ENCODE results near the gene EPM2A. TPM values are rescaled to one million over a fixed set of nuclear protein-coding genes. Genes with fewer than 3 reads are reported as not detected.

Gene EPM2A
- total RNA-seq, 1 experiment from 2014 or later: 4.8 TPM

DNA sequence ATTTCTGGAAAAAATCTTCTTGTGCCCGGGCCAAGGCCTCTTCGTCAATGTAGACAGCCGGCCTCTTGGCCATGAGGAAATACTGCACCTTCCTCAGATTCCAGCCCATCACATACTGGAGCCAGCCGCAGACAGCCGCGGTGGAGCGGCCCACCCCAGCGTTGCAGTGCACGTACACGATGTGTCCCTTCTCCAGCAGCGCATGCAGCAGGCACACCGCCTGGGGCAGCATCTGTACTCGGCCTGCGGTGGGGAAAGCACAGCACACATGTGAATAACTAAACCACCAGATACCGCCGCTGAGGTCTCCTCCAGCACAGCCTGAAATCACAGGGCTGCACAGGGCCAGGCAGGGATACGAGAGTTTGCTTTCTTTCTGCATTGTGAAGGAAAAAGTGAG is 107.9 kb downstream of the EPM2A start:
- intact Hi-C loops (cut with micrococcal nuclease): no loop called here
- H3K27ac Mint-ChIP-seq (ENCODE audit: low read depth, unreplicated experiment): no peak overlapping the region
- POLR2A ChIA-PET: interaction anchor here (0.6 kb wide), 1 partner anchor 295 kb away, joined by 3 read pairs; no protein-coding TSS in a partner anchor

DNA sequence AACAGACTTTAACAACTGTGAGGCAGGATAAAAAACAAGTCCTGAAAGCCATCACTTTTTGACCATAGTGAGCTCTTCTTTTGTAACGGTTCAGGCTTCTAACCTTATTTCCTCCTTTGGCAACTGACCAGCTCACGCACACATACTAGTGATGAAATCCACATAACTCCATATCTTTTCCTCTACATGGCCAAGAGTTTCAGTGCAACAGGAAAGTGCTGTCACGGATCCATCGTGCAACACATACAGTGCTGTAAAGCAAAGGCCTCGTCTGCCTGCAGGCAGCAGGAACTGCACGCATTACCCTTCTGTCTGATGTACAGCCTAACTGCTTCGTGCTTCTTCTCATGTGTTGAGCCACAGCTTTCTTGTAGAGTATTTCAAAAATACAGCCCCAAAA is 108.5 kb downstream of the EPM2A start:
- TF ChIP-seq, protein P1, sequence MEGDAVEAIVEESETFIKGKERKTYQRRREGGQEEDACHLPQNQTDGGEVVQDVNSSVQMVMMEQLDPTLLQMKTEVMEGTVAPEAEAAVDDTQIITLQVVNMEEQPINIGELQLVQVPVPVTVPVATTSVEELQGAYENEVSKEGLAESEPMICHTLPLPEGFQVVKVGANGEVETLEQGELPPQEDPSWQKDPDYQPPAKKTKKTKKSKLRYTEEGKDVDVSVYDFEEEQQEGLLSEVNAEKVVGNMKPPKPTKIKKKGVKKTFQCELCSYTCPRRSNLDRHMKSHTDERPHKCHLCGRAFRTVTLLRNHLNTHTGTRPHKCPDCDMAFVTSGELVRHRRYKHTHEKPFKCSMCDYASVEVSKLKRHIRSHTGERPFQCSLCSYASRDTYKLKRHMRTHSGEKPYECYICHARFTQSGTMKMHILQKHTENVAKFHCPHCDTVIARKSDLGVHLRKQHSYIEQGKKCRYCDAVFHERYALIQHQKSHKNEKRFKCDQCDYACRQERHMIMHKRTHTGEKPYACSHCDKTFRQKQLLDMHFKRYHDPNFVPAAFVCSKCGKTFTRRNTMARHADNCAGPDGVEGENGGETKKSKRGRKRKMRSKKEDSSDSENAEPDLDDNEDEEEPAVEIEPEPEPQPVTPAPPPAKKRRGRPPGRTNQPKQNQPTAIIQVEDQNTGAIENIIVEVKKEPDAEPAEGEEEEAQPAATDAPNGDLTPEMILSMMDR (IDR thresholded peaks at IDR 0.05; ENCODE audit: unreplicated experiment): no peak
- BruUV-seq (replicated peaks): no TSS peak
- ChIA-PET POLR2A (no interaction called here), CTCF (interaction anchor here (0.6 to 0.8 kb wide), 3 partner anchors 10 to 47 kb away, joined by 3 read pairs; no protein-coding TSS in a partner anchor)
- H3K9me3 Mint-ChIP-seq (ENCODE audit: unreplicated experiment): no peaks in the 10 kb centered on the region
- peak; percentile 1 for DNase-seq (ENCODE audit: unreplicated experiment)
- no peaks in the 10 kb centered on the region for H3K27me3 Mint-ChIP-seq (ENCODE audit: insufficient read depth, unreplicated experiment)
- no peak overlapping the region for H3K27ac Mint-ChIP-seq (ENCODE audit: low read depth, unreplicated experiment)
- no peak overlapping the region for H3K4me3 Mint-ChIP-seq (ENCODE audit: unreplicated experiment)
- intact Hi-C loops (cut with micrococcal nuclease): no loop called here
- no peaks in the 10 kb centered on the region for H3K36me3 Mint-ChIP-seq (ENCODE audit: insufficient read depth, unreplicated experiment)
- H3K4me1 Mint-ChIP-seq (ENCODE audit: insufficient read depth, unreplicated experiment): no peaks in the 10 kb centered on the region

More for the DNA sequence above, 107.9 kb downstream of the EPM2A start:
- H3K9me3 Mint-ChIP-seq (ENCODE audit: unreplicated experiment): no peaks in the 10 kb centered on the region
- no TSS peak for BruUV-seq (replicated peaks)
- H3K36me3 Mint-ChIP-seq (ENCODE audit: insufficient read depth, unreplicated experiment): no peaks in the 10 kb centered on the region
- no peak for DNase-seq (ENCODE audit: unreplicated experiment)
- no peaks in the 10 kb centered on the region for H3K27me3 Mint-ChIP-seq (ENCODE audit: insufficient read depth, unreplicated experiment)
- H3K4me3 Mint-ChIP-seq (ENCODE audit: unreplicated experiment): no peak overlapping the region
- TF ChIP-seq, protein P1 (IDR thresholded peaks at IDR 0.05; ENCODE audit: unreplicated experiment): no peak
- no peaks in the 10 kb centered on the region for H3K4me1 Mint-ChIP-seq (ENCODE audit: insufficient read depth, unreplicated experiment)
- CTCF ChIA-PET: interaction anchor here (0.6 to 0.8 kb wide), 2 partner anchors 9 to 48 kb away, joined by 3 read pairs; no protein-coding TSS in a partner anchor

DNA sequence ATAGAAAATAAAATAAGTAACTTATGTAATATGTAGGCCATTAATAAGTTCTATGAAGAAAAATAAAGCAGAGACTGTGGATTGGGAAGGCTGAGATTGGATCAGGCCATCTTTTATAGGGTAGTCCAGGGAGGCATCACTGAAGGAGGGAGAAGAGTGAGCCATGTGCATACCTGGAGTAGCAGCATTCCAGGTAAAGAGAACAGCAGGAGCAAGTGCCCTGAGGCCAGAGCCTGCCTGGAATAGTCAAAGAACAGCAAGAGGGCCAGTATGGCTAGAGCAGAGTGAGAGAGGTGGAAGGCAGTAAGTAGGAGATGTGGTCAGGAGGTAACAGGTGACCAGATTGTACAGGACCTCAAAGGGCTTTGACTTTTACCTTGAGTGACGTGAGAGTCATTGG is 112.1 kb downstream of the EPM2A start:
- H3K4me1 Mint-ChIP-seq (ENCODE audit: insufficient read depth, unreplicated experiment): no peaks in the 10 kb centered on the region
- BruUV-seq (replicated peaks): no TSS peak
- H3K36me3 Mint-ChIP-seq (ENCODE audit: insufficient read depth, unreplicated experiment): no peaks in the 10 kb centered on the region
- ChIA-PET POLR2A (no interaction called here), CTCF (interaction anchor here (0.8 to 1.5 kb wide), 2 partner anchors 10 to 801 kb away, joined by 3 read pairs; no protein-coding TSS in a partner anchor)
- H3K4me3 Mint-ChIP-seq (ENCODE audit: unreplicated experiment): no peak overlapping the region
- DNase-seq (ENCODE audit: unreplicated experiment): no peak
- no peak overlapping the region for H3K27ac Mint-ChIP-seq (ENCODE audit: low read depth, unreplicated experiment)
- H3K27me3 Mint-ChIP-seq (ENCODE audit: insufficient read depth, unreplicated experiment): no peaks in the 10 kb centered on the region
- TF ChIP-seq, protein P1 (IDR thresholded peaks at IDR 0.05; ENCODE audit: unreplicated experiment): no peak
- intact Hi-C loops (cut with micrococcal nuclease): no loop called here
- H3K9me3 Mint-ChIP-seq (ENCODE audit: unreplicated experiment): peaks cover under 1% of the 10 kb centered on the region

DNA sequence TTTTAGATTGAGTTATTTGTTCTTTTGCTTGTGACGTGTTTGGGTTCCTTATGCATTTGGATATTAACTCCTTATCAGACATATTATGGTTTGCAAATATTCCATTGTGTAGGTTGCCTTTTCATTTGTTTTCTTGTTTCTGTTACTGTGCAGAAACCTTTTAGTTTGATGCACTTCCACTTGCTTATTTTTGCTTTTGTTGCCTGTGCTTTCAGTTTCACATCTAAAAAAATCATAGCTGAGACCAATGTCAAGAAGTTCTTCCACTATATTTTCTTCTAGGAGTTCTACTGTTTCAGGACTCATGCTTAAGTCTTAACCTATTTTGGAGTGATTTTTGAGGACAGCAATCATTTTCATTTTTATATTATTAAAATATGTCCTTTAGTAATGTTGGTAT is 113.5 kb downstream of the EPM2A start:
- DNase-seq (ENCODE audit: unreplicated experiment): no peak
- CTCF ChIA-PET: no interaction called here
- Mint-ChIP-seq H3K9me3 (ENCODE audit: unreplicated experiment) (peaks cover 7% of the 10 kb centered on the region), H3K27me3 (ENCODE audit: insufficient read depth, unreplicated experiment) (no peaks in the 10 kb centered on the region), H3K4me1 (ENCODE audit: insufficient read depth, unreplicated experiment) (no peaks in the 10 kb centered on the region), H3K4me3 (ENCODE audit: unreplicated experiment) (no peak overlapping the region), H3K36me3 (ENCODE audit: insufficient read depth, unreplicated experiment) (no peaks in the 10 kb centered on the region), H3K27ac (ENCODE audit: low read depth, unreplicated experiment) (no peak overlapping the region)
- TF ChIP-seq, protein P1 (IDR thresholded peaks at IDR 0.05; ENCODE audit: unreplicated experiment): no peak
- no TSS peak for BruUV-seq (replicated peaks)
- POLR2A ChIA-PET: no interaction called here
- intact Hi-C loops (cut with micrococcal nuclease): no loop called here

Measured in MCF 10A (cell line).